Endothelial cell of umbilical vein (primary cell): ENCODE results near the gene THSD8. TPM values are rescaled to one million over a fixed set of nuclear protein-coding genes. Genes with fewer than 3 reads are reported as not detected.

Source experiments
- BruUV-seq: library from RNA; stranded (reverse); fragments of 400-500 nt; replicated peaks from 2 replicates; lab custom pipeline; 2021; lab: Mats Ljungman, UMichigan
- CTCF ChIA-PET: fragments of 300-600, 350-600 bp; sonication (Branson Sonifier 250); formaldehyde crosslinking; loops from one replicate; lab custom pipeline; 2021; ENCODE audit warnings: antibody characterized with exemption, inconsistent platforms; lab: Charles Lee
- POLR2A ChIA-PET: fragments of 300-600, 350-600 bp; sonication (Branson Sonifier 250); formaldehyde crosslinking; loops from one replicate; lab custom pipeline; 2021; ENCODE audit warnings: antibody characterized with exemption, inconsistent platforms; lab: Charles Lee
- DNase-seq: peaks from one replicate; pipeline ENCODE4 v3.0.0-alpha.2; 2011; ENCODE audit warnings: low read depth, low spot score
- FAIRE-seq: peaks from 2 replicates; lab custom pipeline; 2011; peaks lifted over from hg19 to GRCh38; lab: Jason Lieb, UNC
- H2AFZ ChIP-seq: 2 replicates; pipeline ENCODE4 v1.6.0; 2012; ENCODE audit warnings: low read depth, low read length, control low read depth, inconsistent platforms
- H3K27ac ChIP-seq: 2 replicates; pipeline ENCODE4 v1.5.1; 2011; ENCODE audit warnings: low read depth, mild to moderate bottlenecking, control low read depth, low read length, moderate library complexity; ENCODE audit not compliant: insufficient read depth
- H3K27me3 ChIP-seq, 2 experiments: 2 replicates each; pipeline versions ENCODE4 v1.6.0 to v1.6.1; 2011; ENCODE audit warnings: low read length in 2 of 2, mixed read lengths in 1 of 2; ENCODE audit not compliant: control insufficient read depth in 2 of 2, insufficient read depth in 2 of 2
- H3K36me3 ChIP-seq, 2 experiments: 2 replicates in 1 of 2; 3 replicates in 1 of 2; pipeline ENCODE4 v1.5.1; 2011; ENCODE audit warnings: low read length in 2 of 2, mild to moderate bottlenecking in 1 of 2, moderate library complexity in 1 of 2; ENCODE audit not compliant: control insufficient read depth in 2 of 2, insufficient read depth in 2 of 2; ENCODE audit errors: extremely low read depth in 1 of 2
- H3K4me1 ChIP-seq: 3 replicates; pipeline ENCODE4 v1.5.1; 2011; ENCODE audit warnings: mild to moderate bottlenecking, low read length; ENCODE audit not compliant: control insufficient read depth, insufficient read depth; ENCODE audit errors: extremely low read depth
- H3K4me2 ChIP-seq: 2 replicates; pipeline ENCODE4 v1.6.1; 2011; ENCODE audit warnings: low read length, control low read depth, mixed read lengths; ENCODE audit not compliant: insufficient read depth
- H3K4me3 ChIP-seq, 3 experiments: fragments of 200-600 bp in 1 of 3; sonication (generic), shearing (Covaris generic) in 1 of 3; replicated peaks in 1 of 3; 2 replicates each; pipeline ENCODE4 v1.5.1; 2011 to 2016; ENCODE audit warnings: control low read depth in 3 of 3, low read length in 3 of 3, mild to moderate bottlenecking in 2 of 3, inconsistent platforms in 1 of 3, low read depth in 1 of 3, moderate library complexity in 1 of 3; ENCODE audit not compliant: insufficient read depth in 1 of 3
- H3K79me2 ChIP-seq: 2 replicates; pipeline ENCODE4 v1.6.0; 2012; ENCODE audit warnings: low read length, inconsistent platforms; ENCODE audit not compliant: control insufficient read depth, insufficient read depth
- H3K9ac ChIP-seq: replicated peaks from 2 replicates; pipeline ENCODE3; 2011; ENCODE audit warnings: low read length, control low read depth; ENCODE audit not compliant: insufficient read depth; ENCODE audit errors: extremely low read depth
- H3K9me1 ChIP-seq: replicated peaks from 3 replicates; pipeline ENCODE4 v1.6.0; 2011; ENCODE audit warnings: mild to moderate bottlenecking, low read length; ENCODE audit not compliant: control insufficient read depth, insufficient read depth; ENCODE audit errors: extremely low read depth
- H3K9me3 ChIP-seq: replicated peaks from 2 replicates; pipeline ENCODE4 v1.5.1; 2012; ENCODE audit warnings: low read length, inconsistent platforms; ENCODE audit not compliant: control insufficient read depth, insufficient read depth
- H4K20me1 ChIP-seq: replicated peaks from 2 replicates; pipeline ENCODE3; 2011; ENCODE audit warnings: mild to moderate bottlenecking, low read length; ENCODE audit not compliant: control insufficient read depth, insufficient read depth; ENCODE audit errors: extremely low read depth
- POLR2AphosphoS5 ChIP-seq: IDR thresholded peaks from 2 replicates; pipeline ENCODE4 v1.6.1; 2012; ENCODE audit warnings: low read depth, mild to moderate bottlenecking, control low read depth, low read length, moderate library complexity; ENCODE audit not compliant: insufficient read depth
- dilution Hi-C: fragments of 300-500 bp; cut with MboI; formaldehyde crosslinking; loops from one replicate; pipeline ENCODE4 v1.15.0; 2019; ENCODE audit warnings: low sequenced_read_pairs; ENCODE audit not compliant: extremely low pct_ligation_motif_present
- intact Hi-C: fragments of 100-400 bp; cut with micrococcal nuclease; formaldehyde crosslinking; loops from one replicate; pipeline ENCODE4 v1.10.0; 2022
- polyA plus RNA-seq, 4 experiments: library from polyadenylated mRNA; depleted of rRNA in 3 of 4; stranded (reverse) in 3 of 4; unstranded in 1 of 4; fragments of >200 nt; gene quantifications; 2 replicates each; pipeline versions ENCODE4 v1.2.1 to v1.2.3, GENCODE V29; 2011 to 2012; ENCODE audit warnings: missing spikeins in 1 of 4
- total RNA-seq: library from RNA; stranded (reverse); gene quantifications from 2 replicates; pipeline ENCODE4 v1.2.3, GENCODE V29; 2021
- TF ChIP-seq, protein P1 (sequence below), 2 donors: IDR thresholded peaks; 1 replicate in 1 of 2; 2 replicates in 1 of 2; pipeline ENCODE4 v1.5.1; 2011; ENCODE audit warnings: low read length in 2 of 2, mild to moderate bottlenecking in 2 of 2, moderate library complexity in 2 of 2, control low read depth in 1 of 2, inconsistent platforms in 1 of 2, low read depth in 1 of 2; ENCODE audit not compliant: insufficient read depth in 1 of 2; ENCODE audit errors: extremely low read depth in 1 of 2
- TF ChIP-seq, protein P2 (sequence below): IDR thresholded peaks from 2 replicates; pipeline ENCODE4 v1.6.1; 2011; ENCODE audit not compliant: insufficient read depth, insufficient read length

The THSD8 gene
- total and polyA plus RNA-seq, 2 donors (not counting 3 experiments of a cell fraction or from before 2014, with no cell fraction given) = 15.9 TPM; not detected in 1

DNA sequence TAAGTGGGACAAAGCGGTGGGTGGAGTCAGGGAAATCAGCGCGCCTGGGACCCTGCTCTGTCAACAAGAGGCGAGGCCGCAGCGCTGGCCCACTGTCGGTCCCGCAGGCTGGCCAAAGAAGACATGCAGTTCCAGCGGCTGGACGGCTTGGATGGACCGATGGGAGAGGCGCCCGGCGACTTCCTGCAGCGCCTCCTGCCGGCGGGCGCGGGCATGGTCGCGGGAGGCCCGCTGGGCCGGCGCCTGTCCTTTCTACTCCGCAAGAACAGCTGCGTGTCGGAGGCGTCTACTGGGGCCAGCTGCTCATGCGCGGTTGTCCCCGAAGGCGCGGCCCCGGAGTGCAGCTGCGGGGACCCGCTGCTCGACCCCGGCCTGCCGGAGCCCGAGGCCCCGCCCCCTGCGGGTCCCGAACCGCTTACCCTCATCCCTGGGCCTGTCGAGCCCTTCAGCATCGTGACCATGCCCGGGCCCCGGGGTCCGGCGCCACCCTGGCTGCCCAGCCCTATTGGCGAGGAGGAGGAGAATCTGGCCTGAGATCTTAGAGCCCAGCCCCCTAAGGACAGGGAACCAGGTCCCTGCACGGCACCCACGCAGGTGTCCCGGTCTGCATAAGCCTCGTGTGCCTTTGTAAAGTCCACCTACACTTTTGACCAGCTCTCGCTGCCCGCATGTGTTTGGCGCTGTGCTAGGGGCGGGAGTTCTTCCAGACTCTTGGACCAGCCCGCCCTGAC, 44.2 kb upstream of the THSD8 start:
- no peaks in the 10 kb centered on the region for H3K27me3 ChIP-seq
- no peak for TF ChIP-seq POLR2AphosphoS5
- TF ChIP-seq, protein P1, sequence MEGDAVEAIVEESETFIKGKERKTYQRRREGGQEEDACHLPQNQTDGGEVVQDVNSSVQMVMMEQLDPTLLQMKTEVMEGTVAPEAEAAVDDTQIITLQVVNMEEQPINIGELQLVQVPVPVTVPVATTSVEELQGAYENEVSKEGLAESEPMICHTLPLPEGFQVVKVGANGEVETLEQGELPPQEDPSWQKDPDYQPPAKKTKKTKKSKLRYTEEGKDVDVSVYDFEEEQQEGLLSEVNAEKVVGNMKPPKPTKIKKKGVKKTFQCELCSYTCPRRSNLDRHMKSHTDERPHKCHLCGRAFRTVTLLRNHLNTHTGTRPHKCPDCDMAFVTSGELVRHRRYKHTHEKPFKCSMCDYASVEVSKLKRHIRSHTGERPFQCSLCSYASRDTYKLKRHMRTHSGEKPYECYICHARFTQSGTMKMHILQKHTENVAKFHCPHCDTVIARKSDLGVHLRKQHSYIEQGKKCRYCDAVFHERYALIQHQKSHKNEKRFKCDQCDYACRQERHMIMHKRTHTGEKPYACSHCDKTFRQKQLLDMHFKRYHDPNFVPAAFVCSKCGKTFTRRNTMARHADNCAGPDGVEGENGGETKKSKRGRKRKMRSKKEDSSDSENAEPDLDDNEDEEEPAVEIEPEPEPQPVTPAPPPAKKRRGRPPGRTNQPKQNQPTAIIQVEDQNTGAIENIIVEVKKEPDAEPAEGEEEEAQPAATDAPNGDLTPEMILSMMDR (IDR thresholded peaks at IDR 0.05; ENCODE audit: extremely low read depth in 1 of 2, insufficient read depth in 1 of 2, low read depth in 1 of 2, low read length in 2 of 2) = peak; percentile 98 to 99
- TF ChIP-seq, protein P2, sequence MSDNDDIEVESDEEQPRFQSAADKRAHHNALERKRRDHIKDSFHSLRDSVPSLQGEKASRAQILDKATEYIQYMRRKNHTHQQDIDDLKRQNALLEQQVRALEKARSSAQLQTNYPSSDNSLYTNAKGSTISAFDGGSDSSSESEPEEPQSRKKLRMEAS = no peak
- no peaks in the 10 kb centered on the region for H4K20me1 ChIP-seq
- DNase-seq (peak; percentile 81), FAIRE-seq (peak; percentile 83)
- CTCF ChIA-PET = interaction anchor here (0.5 to 12.6 kb wide), 35 partner anchors 9 to 833 kb away, joined by 3 to 481 read pairs (median 4); partner anchors contain the start of genes CALR, GET3, HOOK2 and JUNB
- H3K9me3 ChIP-seq = no peaks in the 10 kb centered on the region
- no TSS peak for BruUV-seq
- peak overlapping the region; percentile 99 for H2AFZ ChIP-seq
- H3K36me3 ChIP-seq = no peaks in the 10 kb centered on the region
- H3K9me1 ChIP-seq = no peaks in the 10 kb centered on the region
- peak overlapping the region in 2 of 3 experiments; percentile 22 to 39 for H3K4me3 ChIP-seq
- intact Hi-C loops = loop anchor here (1.0 to 2.0 kb wide), 3 partner anchors 35 to 193 kb away; partner anchors contain the start of gene TNPO2
- no peak overlapping the region for H3K27ac ChIP-seq
- peak overlapping the region; percentile 78 for H3K4me2 ChIP-seq
- POLR2A ChIA-PET = interaction anchor here (1.3 kb wide), 1 partner anchor 34 kb away, joined by 3 read pairs; the partner anchor contains the start of gene JUNB
- no peak overlapping the region for H3K9ac ChIP-seq
- H3K4me1 ChIP-seq = no peaks in the 10 kb centered on the region
- no peaks in the 10 kb centered on the region for H3K79me2 ChIP-seq
- dilution Hi-C loops = no loop called here
